GM18511 (cell line): ENCODE data around the gene PLEKHA6.

Experiments used
- ATAC-seq: cut with Tn5 transposase; IDR thresholded peaks from one replicate; pipeline ENCODE4 v1.9.1; 2021; ENCODE audit warnings: mild to moderate bottlenecking, moderate library complexity; ENCODE audit not compliant: unreplicated experiment

PLEKHA6 gene

GRCh38 chr1:204264805-204265204 lies 94.9 kb downstream of the PLEKHA6 start:
- no peak for ATAC-seq

GRCh38 chr1:204263254-204263910 lies 96.3 kb downstream of the PLEKHA6 start:
- no peak for ATAC-seq

GRCh38 chr1:204262506-204263253 lies 97.0 kb downstream of the PLEKHA6 start:
- ATAC-seq, result no peak

- no peak for ATAC-seq
These were observed 97.8 kb downstream of the PLEKHA6 start for GRCh38 chr1:204261746-204262505.

GRCh38 chr1:204261266-204261665 lies 98.5 kb downstream of the PLEKHA6 start:
- no peak for ATAC-seq

DNA sequence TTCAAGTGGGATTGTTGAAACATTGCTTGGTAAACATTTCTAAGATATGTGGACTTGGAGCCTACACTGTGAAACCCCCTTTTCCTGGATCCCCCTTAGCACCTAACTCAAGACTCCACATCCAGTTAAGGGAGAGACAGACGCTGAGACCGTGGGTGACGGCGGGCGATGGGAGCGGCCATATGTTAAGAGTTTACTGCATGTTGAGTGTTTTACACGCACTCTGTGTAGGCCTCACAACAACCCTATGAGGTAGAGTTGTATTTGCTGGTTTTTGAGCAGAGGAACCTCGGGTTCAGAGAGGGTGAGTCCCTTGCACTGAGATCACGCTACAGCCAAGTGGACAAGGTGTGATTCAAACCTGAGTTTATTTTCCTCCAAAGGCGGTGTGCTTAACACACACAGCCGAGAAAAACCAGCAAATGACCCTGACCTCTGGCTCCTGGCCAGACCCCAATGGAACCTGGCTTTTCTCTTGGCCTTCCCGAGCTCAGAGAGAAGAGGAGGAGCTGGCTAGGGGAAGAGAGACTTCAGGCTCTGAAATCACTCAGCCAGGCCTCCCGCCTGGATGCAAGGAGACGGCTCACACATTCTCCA lies 99.0 kb downstream of the PLEKHA6 start:
- no peak for ATAC-seq

- no peak for ATAC-seq
These were observed 99.9 kb downstream of the PLEKHA6 start for GRCh38 chr1:204259782-204260181.

GRCh38 chr1:204259196-204259595 lies 100.5 kb downstream of the PLEKHA6 start:
- no peak for ATAC-seq

DNA sequence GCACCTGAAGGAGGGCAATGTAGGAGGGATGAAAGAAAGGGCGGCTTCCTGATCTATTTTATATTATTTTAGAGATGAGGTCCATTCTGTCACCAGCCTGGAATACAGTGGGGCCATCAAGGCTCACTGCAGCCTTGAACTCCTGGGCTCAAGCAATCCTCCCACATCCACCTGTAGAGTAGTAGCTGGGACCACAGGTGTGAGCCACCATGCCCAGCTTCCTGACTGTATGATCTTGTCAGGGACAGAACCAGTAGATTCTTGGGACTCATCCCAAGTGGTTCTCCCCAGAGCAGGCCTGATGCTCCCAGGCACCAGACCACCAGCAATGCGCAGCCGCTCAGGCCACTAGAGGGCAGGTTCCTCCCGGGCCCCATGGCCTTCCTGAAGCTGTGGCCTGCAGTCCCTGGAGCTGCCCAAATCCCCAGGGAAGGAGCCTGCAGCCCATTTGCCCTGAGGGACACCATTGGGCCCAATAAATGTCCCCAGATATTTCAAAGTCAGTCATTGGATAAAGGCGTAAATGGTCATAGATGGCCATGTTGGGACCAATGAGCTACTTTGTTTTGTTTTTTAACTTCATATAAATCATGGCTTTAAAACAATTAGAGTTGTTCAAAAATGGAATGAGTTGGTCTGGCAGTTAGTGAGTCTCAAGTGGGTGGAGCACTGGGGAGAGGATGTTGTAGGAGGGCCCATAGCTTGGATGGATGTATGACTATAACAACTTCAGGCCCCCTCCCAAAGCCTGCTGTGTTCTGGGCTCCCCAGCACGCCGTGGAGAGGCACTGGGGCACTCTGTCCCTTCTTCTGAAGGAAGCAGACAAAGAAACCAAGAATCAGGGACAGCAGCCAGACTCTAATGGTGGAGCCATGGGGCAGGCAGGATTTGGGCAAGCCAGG lies 101.3 kb downstream of the PLEKHA6 start:
- no peak for ATAC-seq

DNA sequence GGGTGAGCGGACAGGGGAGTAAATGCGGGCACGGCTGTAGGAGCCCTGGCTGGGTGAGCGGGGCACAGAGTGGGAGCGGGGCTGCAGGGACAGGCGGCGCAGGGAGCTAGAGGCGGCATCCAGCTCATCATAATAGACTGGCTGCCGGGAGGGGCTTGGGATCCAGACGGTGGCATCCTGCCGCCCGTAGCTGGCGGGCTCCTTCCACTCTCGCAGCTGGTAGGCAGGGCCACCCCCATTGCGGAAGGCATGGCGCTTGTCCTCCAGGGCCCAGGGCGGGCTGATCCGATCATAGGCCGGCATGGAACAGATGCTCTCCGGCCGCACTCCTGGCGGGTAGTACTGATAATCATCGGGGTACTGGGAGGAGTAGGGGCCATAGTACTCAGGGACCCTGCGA lies 102.3 kb downstream of the PLEKHA6 start:
- no peak for ATAC-seq

- ATAC-seq, result no peak
These were observed 103.2 kb downstream of the PLEKHA6 start for GRCh38 chr1:204256531-204256930.

DNA sequence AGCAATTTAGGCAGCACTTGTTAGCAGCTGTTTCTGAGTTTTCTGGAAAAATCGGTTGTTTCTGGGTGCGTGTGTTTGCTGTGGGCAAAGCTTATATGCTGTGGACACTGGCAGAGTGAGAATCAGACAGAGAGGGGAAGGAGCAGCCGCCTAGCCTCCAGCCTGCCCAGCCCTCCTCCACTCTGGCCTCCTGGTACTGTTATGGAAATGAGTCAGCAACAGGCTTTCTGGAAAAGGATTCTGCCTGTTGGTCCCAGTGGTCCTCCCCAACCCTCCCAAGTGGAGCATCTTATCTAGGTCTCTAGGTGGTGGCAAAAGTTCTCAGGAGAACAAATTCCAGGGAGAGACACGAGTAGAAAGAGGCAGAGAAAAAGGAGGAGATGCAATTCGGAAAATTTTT lies 103.8 kb downstream of the PLEKHA6 start:
- ATAC-seq, result no peak

DNA sequence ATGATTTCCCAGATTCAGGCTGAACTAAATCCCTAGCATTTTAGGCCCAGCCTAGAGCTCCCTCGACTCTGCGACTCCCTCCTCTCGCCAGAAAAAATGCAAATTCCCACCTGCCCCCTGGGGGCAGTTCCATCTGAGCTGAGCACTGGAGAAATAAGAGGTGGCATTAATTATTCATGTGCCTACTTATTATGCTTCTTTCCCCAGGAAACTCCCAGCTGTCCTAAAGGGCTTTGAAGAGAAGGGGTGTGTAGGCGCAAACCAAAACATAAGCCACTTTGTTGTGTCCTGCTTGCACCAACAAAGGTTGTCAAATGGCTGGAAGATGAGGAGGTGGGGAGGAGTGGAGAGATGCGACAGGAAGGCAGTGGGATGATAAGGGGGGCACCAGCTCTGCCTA lies 104.5 kb downstream of the PLEKHA6 start:
- ATAC-seq, result no peak

DNA sequence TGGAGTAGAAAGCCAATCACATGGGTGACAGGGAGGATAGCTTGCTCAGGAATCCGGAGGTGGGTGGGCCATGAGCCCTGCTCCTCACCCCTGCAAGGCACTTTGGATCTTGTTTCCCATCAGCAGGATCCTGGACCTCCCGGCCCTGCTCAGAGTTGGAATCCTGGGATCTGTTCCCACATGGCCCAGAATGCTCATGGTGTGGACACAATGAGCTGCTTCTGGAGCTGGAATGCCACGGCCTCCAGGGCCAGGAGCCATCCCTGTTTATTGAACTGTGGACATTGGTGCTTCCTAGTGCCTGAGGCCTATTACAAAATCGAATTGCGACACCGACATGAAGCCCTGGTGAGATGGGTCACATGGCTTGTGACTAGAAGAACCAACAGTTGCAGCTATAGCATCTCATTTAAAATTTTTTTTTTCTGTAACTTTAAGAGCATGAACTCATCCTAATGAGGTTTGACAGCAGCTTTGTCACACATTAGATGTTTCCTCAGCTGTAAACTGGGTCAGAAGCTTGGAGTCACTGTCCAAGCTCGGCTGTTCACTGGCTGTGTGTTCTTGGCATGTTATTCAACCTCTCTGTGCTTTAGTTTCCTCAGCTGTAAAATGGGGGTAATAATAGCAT lies 105.6 kb downstream of the PLEKHA6 start:
- ATAC-seq, result no peak

- no peak for ATAC-seq
These were observed 107.6 kb downstream of the PLEKHA6 start for GRCh38 chr1:204251926-204252689.

DNA sequence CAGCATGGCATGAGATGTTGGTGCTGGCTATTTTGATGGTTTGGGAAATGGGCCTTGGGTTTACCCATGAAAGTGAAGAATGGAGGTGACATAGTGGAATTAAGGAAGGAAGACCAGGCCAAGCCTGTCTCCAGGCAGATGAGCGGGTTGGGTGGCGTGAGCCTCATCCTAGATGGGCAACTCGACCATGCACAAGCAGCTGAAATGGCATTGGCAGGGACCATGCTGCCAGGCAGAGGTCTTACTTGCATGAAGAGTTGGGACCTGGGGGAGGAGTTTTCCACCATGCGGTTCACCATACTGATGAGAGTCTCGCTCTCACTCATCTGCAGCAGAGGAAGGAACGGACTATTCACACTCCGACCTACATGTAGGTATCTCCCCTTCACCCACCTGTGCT lies 108.4 kb downstream of the PLEKHA6 start:
- no peak for ATAC-seq

DNA sequence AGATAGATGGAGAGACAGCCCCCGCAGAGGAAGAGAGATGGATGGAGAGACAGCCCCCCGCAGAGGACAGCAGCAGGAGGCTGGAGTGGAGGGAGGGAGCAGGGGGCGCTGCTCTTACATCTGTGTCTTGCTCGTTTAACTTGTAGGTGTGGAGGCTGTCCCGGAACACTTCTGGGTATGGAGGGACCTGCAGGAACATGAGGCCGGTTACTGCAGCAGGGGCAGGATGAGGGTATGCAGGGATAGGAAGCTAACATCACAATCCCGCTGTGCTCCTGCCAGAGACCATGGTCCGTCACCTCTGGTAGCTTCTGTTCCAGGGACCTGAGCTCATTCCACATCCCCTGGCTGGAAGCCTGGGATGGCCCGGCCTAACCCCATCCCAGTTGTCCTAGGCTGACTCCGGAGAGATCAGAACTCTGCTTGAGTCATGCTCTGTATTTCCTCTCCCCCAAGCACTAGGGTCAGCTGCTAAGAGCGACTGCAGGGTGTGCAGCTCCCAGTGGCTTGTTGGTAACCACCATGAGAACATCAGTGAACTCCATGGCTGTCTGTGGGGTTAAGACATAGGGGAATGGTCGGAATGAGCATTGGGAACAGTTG lies 109.2 kb downstream of the PLEKHA6 start:
- ATAC-seq, result no peak

DNA sequence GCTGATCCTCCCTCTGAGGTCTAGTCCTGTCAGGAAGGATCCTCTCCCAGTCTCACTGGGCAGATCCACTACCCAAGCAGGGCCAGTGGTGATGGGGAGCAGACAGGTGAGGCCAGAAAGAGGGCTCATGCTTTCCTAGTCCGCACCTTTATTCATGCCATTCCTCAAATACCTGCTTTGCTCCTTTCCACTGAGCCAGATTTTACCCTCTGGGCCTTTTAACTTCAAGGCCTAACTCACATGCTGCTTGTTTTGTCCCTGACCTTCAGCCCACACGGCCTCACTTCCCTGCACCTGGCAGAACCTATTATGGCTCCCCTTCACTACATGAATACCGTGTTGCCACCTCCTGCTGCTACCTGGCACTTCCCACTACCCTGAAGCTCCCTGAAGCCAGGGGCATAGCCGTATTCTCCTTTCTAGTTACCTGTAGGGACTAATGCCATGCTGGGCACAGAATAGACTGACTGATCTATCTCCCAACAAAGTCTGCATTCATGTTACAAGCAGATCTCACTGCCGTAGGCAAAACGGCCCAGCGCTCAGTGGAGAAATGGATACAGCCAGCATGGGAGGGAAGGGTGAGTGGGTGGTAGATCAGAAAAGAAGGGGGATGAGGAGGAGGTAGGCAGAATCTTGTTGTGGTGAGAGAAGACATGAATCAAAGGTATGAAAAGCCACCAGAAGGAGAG lies 109.8 kb downstream of the PLEKHA6 start:
- ATAC-seq, result no peak
